ENCODE data around the gene INPP5J. TPM values are rescaled to one million over a fixed set of nuclear protein-coding genes. Genes with fewer than 3 reads are reported as not detected.

INPP5J gene
- total and polyA plus RNA-seq, 2 experiments from 2014 or later: 4.8 to 14.5 TPM

GRCh38 chr22:31133911-31134310 lies 11.1 kb downstream of the INPP5J start:
- ATAC-seq (no peak), DNase-seq (ENCODE audit: low spot score) (no peak)
- no peaks in the 10 kb centered on the region for H3F3A ChIP-seq (replicated peaks; ENCODE audit: low read depth)
- no peak overlapping the region for H3K27ac Mint-ChIP-seq
- H3K27me3 Mint-ChIP-seq (ENCODE audit: insufficient read depth, low read depth, poor library complexity): peaks cover 7% of the 10 kb centered on the region
- H3K27ac ChIP-seq (ENCODE audit: low read depth): no peak overlapping the region
- H4K20me1 ChIP-seq (replicated peaks; ENCODE audit: insufficient read depth): peaks cover 6% of the 10 kb centered on the region; the same call in 1 of the 2 replicates
- H3K36me3 Mint-ChIP-seq (ENCODE audit: low read depth): peaks cover 29% of the 10 kb centered on the region
- H2AFZ ChIP-seq: no peak overlapping the region
- H3K4me3 ChIP-seq: no peak overlapping the region
- H3K9me2 ChIP-seq (ENCODE audit: insufficient read depth): no peaks in the 10 kb centered on the region
- H3K9me3 Mint-ChIP-seq: no peaks in the 10 kb centered on the region
- no peak for TF ChIP-seq ZNF114 (CRISPR knock-in tag; IDR thresholded peaks at IDR 0.05)
- no peak for TF ChIP-seq POLR2AphosphoS5 (IDR thresholded peaks at IDR 0.05; ENCODE audit: low read depth)
- TF ChIP-seq ZNF331 (CRISPR knock-in tag; IDR thresholded peaks at IDR 0.05; ENCODE audit: low read depth): no peak
- TF ChIP-seq EZH2phosphoT487 (IDR thresholded peaks at IDR 0.05; ENCODE audit: unreplicated experiment): no peak
- TF ChIP-seq REST (IDR thresholded peaks at IDR 0.05; ENCODE audit: unreplicated experiment): no peak
- no peak for TF ChIP-seq CTCF (conservative IDR thresholded peaks at IDR 0.05; ENCODE audit: low read depth in 2 of 2)
- no peak for TF ChIP-seq STAT1 (IDR thresholded peaks at IDR 0.05; ENCODE audit: unreplicated experiment)
- TF ChIP-seq JUNB (IDR thresholded peaks at IDR 0.05; ENCODE audit: unreplicated experiment): no peak
- no peak for TF ChIP-seq CREB1 (CRISPR knock-in tag; IDR thresholded peaks at IDR 0.05; ENCODE audit: low read depth)
- no peak for TF ChIP-seq NANOG (IDR thresholded peaks at IDR 0.05; ENCODE audit: borderline replicate concordance)
- no peak for TF ChIP-seq EZH2 (IDR thresholded peaks at IDR 0.05; ENCODE audit: low read depth, unreplicated experiment)
- peaks cover 6% of the 10 kb centered on the region for H3K4me1 Mint-ChIP-seq
- H3K36me3 ChIP-seq (ENCODE audit: insufficient read depth): peaks cover 17% of the 10 kb centered on the region
- no peaks in the 10 kb centered on the region for H3K27me3 ChIP-seq (ENCODE audit: insufficient read depth)
- no peak overlapping the region for H3K4me2 ChIP-seq
- peaks cover 13% of the 10 kb centered on the region for H3K79me2 ChIP-seq (replicated peaks; ENCODE audit: insufficient read depth)
- H3K4me3 Mint-ChIP-seq: no peak overlapping the region
- H3K4me1 ChIP-seq (ENCODE audit: insufficient read depth): peaks cover 7% of the 10 kb centered on the region

GRCh38 chr22:31134688-31135087 lies 11.9 kb downstream of the INPP5J start:
- Histone ChIP-seq H3K27ac (ENCODE audit: low read depth) (no peak overlapping the region), H3K27me3 (ENCODE audit: insufficient read depth) (no peaks in the 10 kb centered on the region), H2AFZ (no peak overlapping the region), H3F3A (replicated peaks; ENCODE audit: low read depth) (no peaks in the 10 kb centered on the region), H3K4me1 (ENCODE audit: insufficient read depth) (peaks cover 15% of the 10 kb centered on the region), H4K20me1 (replicated peaks; ENCODE audit: insufficient read depth) (peaks cover 6% of the 10 kb centered on the region; the same call in 1 of the 2 replicates), H3K4me2 (no peak overlapping the region), H3K36me3 (ENCODE audit: insufficient read depth) (peaks cover 17% of the 10 kb centered on the region), H3K9me2 (ENCODE audit: insufficient read depth) (no peaks in the 10 kb centered on the region), H3K79me2 (replicated peaks; ENCODE audit: insufficient read depth) (peaks cover 21% of the 10 kb centered on the region), H3K4me3 (no peak overlapping the region)
- no peak overlapping the region for H3K4me3 Mint-ChIP-seq
- no peaks in the 10 kb centered on the region for H3K9me3 Mint-ChIP-seq
- no peak for DNase-seq (ENCODE audit: low spot score)
- H3K27ac Mint-ChIP-seq: no peak overlapping the region
- TF ChIP-seq CREB1 (CRISPR knock-in tag; IDR thresholded peaks at IDR 0.05; ENCODE audit: low read depth) (no peak), POLR2AphosphoS5 (IDR thresholded peaks at IDR 0.05; ENCODE audit: low read depth) (no peak), EZH2 (IDR thresholded peaks at IDR 0.05; ENCODE audit: low read depth, unreplicated experiment) (no peak), REST (IDR thresholded peaks at IDR 0.05; ENCODE audit: unreplicated experiment) (no peak), JUNB (IDR thresholded peaks at IDR 0.05; ENCODE audit: unreplicated experiment) (no peak), ETS1 (IDR thresholded peaks at IDR 0.05) (no peak)
- H3K36me3 Mint-ChIP-seq (ENCODE audit: low read depth): peaks cover 29% of the 10 kb centered on the region
- no peak for ATAC-seq
- peaks cover 13% of the 10 kb centered on the region for H3K4me1 Mint-ChIP-seq
- peaks cover 7% of the 10 kb centered on the region for H3K27me3 Mint-ChIP-seq (ENCODE audit: insufficient read depth, low read depth, poor library complexity)

Data from GM23338 (cell line).